ENCODE results near the gene WNT10A. TPM values are rescaled to one million over a fixed set of nuclear protein-coding genes. Genes with fewer than 3 reads are reported as not detected.
A peak's percentile ranks its signal among the peaks of the same experiment; 100 is the strongest.

Gene WNT10A
- polyA plus RNA-seq, 1 of the 3 experiments (the other 2 are of a cell fraction) = 0.02 TPM

- Histone ChIP-seq H3F3A (replicated peaks; ENCODE audit: insufficient read depth) (no peaks in the 10 kb centered on the region), H4K20me1 (ENCODE audit: insufficient read depth) (no peaks in the 10 kb centered on the region), H3K4me2 (no peak overlapping the region), H3K36me3 (replicated peaks in 1 of 2; ENCODE audit: control insufficient read depth in 1 of 2, insufficient read depth in 2 of 2, low read length in 1 of 2) (no peaks in the 10 kb centered on the region), H2AFZ (ENCODE audit: low read depth) (no peak overlapping the region), H3K9me2 (no peaks in the 10 kb centered on the region), H3K79me2 (ENCODE audit: insufficient read depth) (no peaks in the 10 kb centered on the region), H3K27me3 (ENCODE audit: insufficient read depth) (peaks cover 49% of the 10 kb centered on the region), H3K9me3 (no peaks in the 10 kb centered on the region), H3K4me1 (ENCODE audit: control insufficient read depth in 1 of 2, insufficient read depth in 2 of 2, low read depth in 1 of 2, low read length in 1 of 2) (peaks cover 0 to 32% of the 10 kb centered on the region in 2 experiments; a peak in 2 of 4 replicates), H3K9ac (no peak overlapping the region), H3K4me3 (ENCODE audit: low read depth in 2 of 2, low read length in 1 of 2) (no peak overlapping the region), H3K27ac (ENCODE audit: low read depth in 2 of 2, low read length in 1 of 2) (no peak overlapping the region)
- no peak for TF ChIP-seq MXI1 (IDR thresholded peaks at IDR 0.05; ENCODE audit: low read depth, low read length)
- no peak for TF ChIP-seq ZBTB33 (IDR thresholded peaks at IDR 0.05; ENCODE audit: borderline replicate concordance, low read depth)
- TF ChIP-seq JUND (IDR thresholded peaks at IDR 0.05) = no peak
- no peak for TF ChIP-seq NFIC (IDR thresholded peaks at IDR 0.05; ENCODE audit: borderline replicate concordance)
- TF ChIP-seq REST (IDR thresholded peaks at IDR 0.05; ENCODE audit: low read depth, low read length) = no peak
- no peak for TF ChIP-seq ELF1 (IDR thresholded peaks at IDR 0.05)
- WGBS (ENCODE audit: low lambda C conversion rate) = 86% methylated on average over 7 of the region's 8 CpGs
- POLR2A ChIA-PET = interaction anchor here (0.8 kb wide), 1 partner anchor 22 kb away, joined by 4 read pairs; no protein-coding TSS in a partner anchor
- no peak for DNase-seq
- CTCF ChIA-PET = interaction anchor here (0.8 to 16.1 kb wide), 15 partner anchors 9 to 264 kb away, joined by 3 to 795 read pairs (median 29); partner anchors contain the start of genes CDK5R2, WNT10A and WNT6
Measured at GRCh38 chr2:218895759-218896500, 15.3 kb downstream of the WNT10A start.

GRCh38 chr2:218896501-218897393 is 16.1 kb downstream of the WNT10A start:
- H3F3A ChIP-seq (replicated peaks; ENCODE audit: insufficient read depth) = no peaks in the 10 kb centered on the region
- H3K79me2 ChIP-seq (ENCODE audit: insufficient read depth) = no peaks in the 10 kb centered on the region
- 17% methylated on average over 30 of the region's 40 CpGs for WGBS (ENCODE audit: low lambda C conversion rate)

More at GRCh38 chr2:218896501-218897393, 16.1 kb downstream of the WNT10A start:
- H3K9ac ChIP-seq = no peak overlapping the region
- no peaks in the 10 kb centered on the region for H3K9me2 ChIP-seq
- no peaks in the 10 kb centered on the region for H3K36me3 ChIP-seq (replicated peaks in 1 of 2; ENCODE audit: control insufficient read depth in 1 of 2, insufficient read depth in 2 of 2, low read length in 1 of 2)
- H3K27ac ChIP-seq (ENCODE audit: low read depth in 2 of 2, low read length in 1 of 2) = no peak overlapping the region
- no peaks in the 10 kb centered on the region for H4K20me1 ChIP-seq (ENCODE audit: insufficient read depth)
- peaks cover 0 to 32% of the 10 kb centered on the region in 2 experiments; a peak in 2 of 4 replicates for H3K4me1 ChIP-seq (ENCODE audit: control insufficient read depth in 1 of 2, insufficient read depth in 2 of 2, low read depth in 1 of 2, low read length in 1 of 2)
- ChIA-PET POLR2A (interaction anchor here (0.8 to 2.6 kb wide), 4 partner anchors 16 to 63 kb away, joined by 3 to 20 read pairs (median 6); partner anchors contain the start of gene CDK5R2), CTCF (interaction anchor here (1.1 to 16.1 kb wide), 19 partner anchors 8 to 280 kb away, joined by 3 to 795 read pairs (median 15); partner anchors contain the start of genes CDK5R2, CNPPD1, WNT10A and WNT6)
- peak overlapping the region; percentile 3 to 19; a peak in 1 of 4 replicates for H3K4me3 ChIP-seq (ENCODE audit: low read depth in 2 of 2, low read length in 1 of 2)
- no peak overlapping the region for H2AFZ ChIP-seq (ENCODE audit: low read depth)
- no peaks in the 10 kb centered on the region for H3K9me3 ChIP-seq
- H3K4me2 ChIP-seq = peak overlapping the region; percentile 37; the same call in 1 of the 2 replicates
- peak; percentile 74 for DNase-seq
- H3K27me3 ChIP-seq (ENCODE audit: insufficient read depth) = peaks cover 49% of the 10 kb centered on the region
- TF ChIP-seq RAD21 (IDR thresholded peaks at IDR 0.05; ENCODE audit: low read length) = no peak
- TF ChIP-seq JUND (IDR thresholded peaks at IDR 0.05) = no peak
- no peak for TF ChIP-seq MEF2A (IDR thresholded peaks at IDR 0.05; ENCODE audit: borderline replicate concordance, low read depth)
- no peak for TF ChIP-seq ELF1 (IDR thresholded peaks at IDR 0.05)
- TF ChIP-seq EZH2phosphoT487 (IDR thresholded peaks at IDR 0.05; ENCODE audit: borderline replicate concordance, low read depth) = no peak
- TF ChIP-seq USF2 (IDR thresholded peaks at IDR 0.05; ENCODE audit: borderline replicate concordance, low read depth, low read length) = no peak

All from SK-N-SH (cell line).